Epidermal melanocyte (primary cell): ENCODE data around the gene VPS11.
"Not testable (repeated sequence)": the region's sequence is repeated elsewhere in the genome, so short reads cannot be mapped to it uniquely, and the experiment has no call there.

ENCODE experiments used
- DNase-seq: peaks from one replicate; pipeline ENCODE4 v3.0.0; 2011; ENCODE audit warnings: low spot score; ENCODE audit not compliant: insufficient read length

The VPS11 gene

GRCh38 chr11:119067371-119068222 is at the start of gene VPS11:
Gene VPS11 (plus strand): TSS chr11:119067818. CDS start chr11:119067824, 6 bp downstream.
- DNase-seq, result peak; percentile 100

GRCh38 chr11:119018074-119018938 is 49.3 kb upstream of the VPS11 start, which contains the start of the genes RPS25 and TRAPPC4:
Gene RPS25 (minus strand): TSS chr11:119018343. CDS start chr11:119018284, 59 bp downstream.
Gene TRAPPC4 (plus strand): TSS chr11:119018766. CDS start chr11:119018796, 30 bp downstream.
- peak; percentile 97 for DNase-seq

- no peak for DNase-seq
Measured at GRCh38 chr11:119019996-119020395, 47.6 kb upstream of the VPS11 start.

GRCh38 chr11:119021631-119022030 is 46.0 kb upstream of the VPS11 start:
- DNase-seq, result no peak

GRCh38 chr11:119023741-119024140 is 43.9 kb upstream of the VPS11 start:
- DNase-seq, result no peak

GRCh38 chr11:119024430-119025098 is 43.1 kb upstream of the VPS11 start:
- no peak for DNase-seq

- no peak for DNase-seq
Measured at GRCh38 chr11:119025099-119025473, 42.5 kb upstream of the VPS11 start.

- no peak for DNase-seq
Measured at GRCh38 chr11:119025541-119025940, 42.1 kb upstream of the VPS11 start.

GRCh38 chr11:119025978-119026766 is 41.4 kb upstream of the VPS11 start:
- no peak for DNase-seq

- DNase-seq, result no peak
Measured at GRCh38 chr11:119026970-119027369, 40.6 kb upstream of the VPS11 start.

- DNase-seq, result no peak
Measured at GRCh38 chr11:119027561-119028345, 39.9 kb upstream of the VPS11 start.

GRCh38 chr11:119028346-119029068 is 39.1 kb upstream of the VPS11 start:
- DNase-seq, result no peak

GRCh38 chr11:119029069-119029339 is 38.6 kb upstream of the VPS11 start:
- no peak for DNase-seq

GRCh38 chr11:119029340-119030028 is 38.1 kb upstream of the VPS11 start:
- no peak for DNase-seq

GRCh38 chr11:119030029-119030328 is 37.6 kb upstream of the VPS11 start:
- DNase-seq, result no peak

- peak; percentile 92 for DNase-seq
Measured at GRCh38 chr11:119030329-119031047, 37.1 kb upstream of the VPS11 start, which contains the start of gene SLC37A4. Gene SLC37A4 (minus strand): TSS chr11:119030877.

GRCh38 chr11:119031912-119032280 is 35.7 kb upstream of the VPS11 start:
- no peak for DNase-seq

- not testable (repeated sequence) for DNase-seq
Measured at GRCh38 chr11:119033421-119033820, 34.2 kb upstream of the VPS11 start.
